NT2/D1 (cell line): ENCODE measurements around the gene ARHGAP5.

Experiments
- SUZ12 ChIP-seq: IDR thresholded peaks from 2 replicates; pipeline ENCODE4 v1.6.1; 2011; ENCODE audit not compliant: insufficient read length, insufficient read depth; ENCODE audit errors: extremely low read depth
- YY1 ChIP-seq: IDR thresholded peaks from 2 replicates; pipeline ENCODE4 v1.6.1; 2011; ENCODE audit not compliant: insufficient read length, insufficient read depth
- ZNF274 ChIP-seq: IDR thresholded peaks from 2 replicates; pipeline ENCODE4 v1.6.1; 2011; ENCODE audit warnings: mild to moderate bottlenecking, low read depth, low read length

GRCh38 chr14:32202491-32202997, 125.4 kb downstream of the ARHGAP5 start:
- TF ChIP-seq YY1 (no peak), ZNF274 (no peak), SUZ12 (no peak)
